ENCODE measurements around the gene MDFI. TPM values are rescaled to one million over a fixed set of nuclear protein-coding genes. Genes with fewer than 3 reads are reported as not detected.

Gene MDFI
- total RNA-seq, 1 donor from 2014 or later = 29.5 TPM

DNA sequence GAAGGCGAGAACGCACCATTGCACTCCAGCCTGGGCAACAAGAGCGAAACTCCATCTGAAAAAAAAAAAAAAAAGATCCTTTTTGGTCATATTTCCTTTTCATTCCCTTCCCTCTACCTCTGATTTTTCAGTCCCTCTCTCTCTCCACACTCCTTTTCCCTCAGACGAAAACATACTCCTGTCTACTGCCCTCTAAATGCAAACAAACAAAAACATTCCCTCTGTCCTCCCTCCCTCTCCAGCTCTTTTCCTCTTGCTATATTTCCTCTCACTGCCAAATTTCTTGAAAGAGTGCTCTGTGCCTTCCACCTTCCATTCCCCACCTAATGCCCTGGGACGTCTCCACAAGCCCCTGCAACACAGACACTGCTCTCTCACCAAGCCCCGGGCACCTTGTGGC is 14.9 kb upstream of the MDFI start:
- Histone ChIP-seq H3K27ac (no peak overlapping the region), H3K79me2 (ENCODE audit: low read depth) (no peaks in the 10 kb centered on the region), H3K9me3 (ENCODE audit: low read depth) (peaks cover 11% of the 10 kb centered on the region), H3K36me3 (no peaks in the 10 kb centered on the region), H3K4me2 (no peak overlapping the region), H3K9ac (no peak overlapping the region), H3K27me3 (no peaks in the 10 kb centered on the region), H2AFZ (replicated peaks) (no peak overlapping the region), H3F3A (ENCODE audit: low read depth) (peaks cover 15% of the 10 kb centered on the region), H3K4me3 (no peak overlapping the region), H4K20me1 (ENCODE audit: low read depth) (no peaks in the 10 kb centered on the region), H3K4me1 (peaks cover 7% of the 10 kb centered on the region)
- peak overlapping the region; percentile 39 for H3K4me3 Mint-ChIP-seq
- TF ChIP-seq, protein P1, sequence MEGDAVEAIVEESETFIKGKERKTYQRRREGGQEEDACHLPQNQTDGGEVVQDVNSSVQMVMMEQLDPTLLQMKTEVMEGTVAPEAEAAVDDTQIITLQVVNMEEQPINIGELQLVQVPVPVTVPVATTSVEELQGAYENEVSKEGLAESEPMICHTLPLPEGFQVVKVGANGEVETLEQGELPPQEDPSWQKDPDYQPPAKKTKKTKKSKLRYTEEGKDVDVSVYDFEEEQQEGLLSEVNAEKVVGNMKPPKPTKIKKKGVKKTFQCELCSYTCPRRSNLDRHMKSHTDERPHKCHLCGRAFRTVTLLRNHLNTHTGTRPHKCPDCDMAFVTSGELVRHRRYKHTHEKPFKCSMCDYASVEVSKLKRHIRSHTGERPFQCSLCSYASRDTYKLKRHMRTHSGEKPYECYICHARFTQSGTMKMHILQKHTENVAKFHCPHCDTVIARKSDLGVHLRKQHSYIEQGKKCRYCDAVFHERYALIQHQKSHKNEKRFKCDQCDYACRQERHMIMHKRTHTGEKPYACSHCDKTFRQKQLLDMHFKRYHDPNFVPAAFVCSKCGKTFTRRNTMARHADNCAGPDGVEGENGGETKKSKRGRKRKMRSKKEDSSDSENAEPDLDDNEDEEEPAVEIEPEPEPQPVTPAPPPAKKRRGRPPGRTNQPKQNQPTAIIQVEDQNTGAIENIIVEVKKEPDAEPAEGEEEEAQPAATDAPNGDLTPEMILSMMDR (IDR thresholded peaks at IDR 0.05) = no peak
- TF ChIP-seq EZH2 (IDR thresholded peaks at IDR 0.05) = no peak
- TF ChIP-seq EZH2phosphoT487 (IDR thresholded peaks at IDR 0.05) = no peak
- peaks cover 34% of the 10 kb centered on the region for H3K4me1 Mint-ChIP-seq
- peaks cover 15% of the 10 kb centered on the region for H3K9me3 Mint-ChIP-seq
- H3K36me3 Mint-ChIP-seq = no peaks in the 10 kb centered on the region
- DNase-seq (ENCODE audit: low spot score) = no peak
- peaks cover 5% of the 10 kb centered on the region for H3K27me3 Mint-ChIP-seq (ENCODE audit: insufficient read depth, low read depth)
- H3K27ac Mint-ChIP-seq = peak overlapping the region; percentile 1

DNA sequence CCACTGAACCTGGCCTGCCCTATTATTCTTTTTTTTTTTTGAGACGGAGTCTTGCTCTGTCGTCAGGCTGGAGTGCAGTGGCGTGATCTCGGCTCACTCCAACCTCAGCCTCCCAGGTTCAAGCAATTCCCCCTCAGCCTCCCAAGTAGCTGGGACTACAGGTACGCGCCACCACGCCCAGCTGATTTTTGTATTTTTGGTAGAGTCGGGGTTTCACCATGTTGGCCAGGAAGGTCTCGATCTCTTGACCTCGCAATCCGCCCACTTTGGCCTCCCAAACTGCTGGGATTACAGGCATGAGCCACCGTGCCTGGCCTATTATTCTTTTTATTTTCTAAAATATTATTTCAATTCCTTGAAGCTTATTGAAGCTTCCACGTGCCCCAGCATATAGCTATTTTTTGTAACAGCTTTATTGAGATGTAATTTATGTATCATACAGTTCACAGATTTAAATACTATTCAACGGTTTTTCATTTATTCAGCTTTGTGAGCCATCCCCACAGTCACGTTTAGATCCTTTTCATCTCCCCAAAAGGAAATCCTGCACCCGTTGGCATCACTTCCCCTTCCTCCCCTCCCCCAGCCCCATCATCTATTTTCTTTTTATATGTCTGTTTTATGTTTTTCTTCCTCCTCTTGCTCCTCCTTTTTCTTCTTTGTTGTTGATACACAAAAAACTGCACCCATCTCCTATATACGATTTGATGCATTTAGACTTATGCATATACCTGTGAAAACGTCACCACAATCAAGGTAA is 13.5 kb upstream of the MDFI start:
- Histone ChIP-seq H4K20me1 (ENCODE audit: low read depth) (no peaks in the 10 kb centered on the region), H3K4me2 (no peak overlapping the region), H3K36me3 (no peaks in the 10 kb centered on the region), H3K27me3 (no peaks in the 10 kb centered on the region), H2AFZ (replicated peaks) (peak overlapping the region; percentile 7), H3K9me3 (ENCODE audit: low read depth) (peaks cover 11% of the 10 kb centered on the region), H3K79me2 (ENCODE audit: low read depth) (no peaks in the 10 kb centered on the region), H3K4me3 (no peak overlapping the region), H3F3A (ENCODE audit: low read depth) (peaks cover 15% of the 10 kb centered on the region), H3K9ac (no peak overlapping the region), H3K27ac (no peak overlapping the region), H3K4me1 (peaks cover 7% of the 10 kb centered on the region)
- Mint-ChIP-seq H3K27me3 (ENCODE audit: insufficient read depth, low read depth) (peaks cover 5% of the 10 kb centered on the region), H3K36me3 (no peaks in the 10 kb centered on the region), H3K27ac (no peak overlapping the region), H3K4me1 (peaks cover 29% of the 10 kb centered on the region), H3K9me3 (peaks cover 15% of the 10 kb centered on the region), H3K4me3 (no peak overlapping the region)
- DNase-seq (ENCODE audit: low spot score) = no peak
- no peak for TF ChIP-seq EZH2 (IDR thresholded peaks at IDR 0.05)
- no peak for TF ChIP-seq EZH2phosphoT487 (IDR thresholded peaks at IDR 0.05)
- TF ChIP-seq, protein P1 (IDR thresholded peaks at IDR 0.05) = no peak

DNA sequence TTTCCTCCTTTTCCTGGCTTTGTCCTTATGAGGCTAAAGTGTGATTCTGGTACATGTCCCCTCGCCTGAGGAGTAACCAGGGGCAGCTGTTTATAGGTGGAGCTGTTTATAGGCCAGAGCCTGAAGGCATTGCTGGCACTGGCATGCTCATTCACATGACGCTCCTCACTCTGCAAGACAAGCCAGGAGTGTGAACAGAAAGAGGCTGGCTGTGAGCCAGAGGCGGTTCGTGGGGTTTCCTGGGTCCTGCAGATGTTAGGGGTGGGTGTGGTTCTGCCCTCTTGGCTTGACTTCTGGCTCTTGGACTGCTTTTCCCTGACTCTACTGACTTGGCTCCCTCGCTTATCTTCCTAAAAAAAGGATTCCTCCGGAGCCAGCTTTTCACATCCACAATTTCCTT is 12.8 kb upstream of the MDFI start:
- Mint-ChIP-seq H3K27ac (no peak overlapping the region), H3K9me3 (peaks cover 12% of the 10 kb centered on the region), H3K4me1 (peaks cover 29% of the 10 kb centered on the region), H3K27me3 (ENCODE audit: insufficient read depth, low read depth) (peaks cover 5% of the 10 kb centered on the region), H3K4me3 (no peak overlapping the region), H3K36me3 (no peaks in the 10 kb centered on the region)
- Histone ChIP-seq H3K9me3 (ENCODE audit: low read depth) (peaks cover 7% of the 10 kb centered on the region), H3K9ac (no peak overlapping the region), H3K36me3 (no peaks in the 10 kb centered on the region), H3F3A (ENCODE audit: low read depth) (peaks cover 15% of the 10 kb centered on the region), H3K4me1 (peaks cover 7% of the 10 kb centered on the region), H2AFZ (replicated peaks) (peak overlapping the region; percentile 7), H4K20me1 (ENCODE audit: low read depth) (no peaks in the 10 kb centered on the region), H3K27ac (no peak overlapping the region), H3K4me2 (no peak overlapping the region), H3K79me2 (ENCODE audit: low read depth) (no peaks in the 10 kb centered on the region), H3K4me3 (no peak overlapping the region), H3K27me3 (no peaks in the 10 kb centered on the region)
- TF ChIP-seq EZH2phosphoT487 (IDR thresholded peaks at IDR 0.05) = no peak
- TF ChIP-seq, protein P1 (IDR thresholded peaks at IDR 0.05) = no peak
- DNase-seq (ENCODE audit: low spot score) = no peak

Data from neural progenitor cell (in vitro differentiated cells).